Measurements from ENCODE around the gene LRP5. TPM values are rescaled to one million over a fixed set of nuclear protein-coding genes. Genes with fewer than 3 reads are reported as not detected.

The LRP5 gene
- total RNA-seq, 1 experiment from 2014 or later = 55.2 TPM

GRCh38 chr11:68317147-68317785 is 4.9 kb downstream of the LRP5 start:
- Histone ChIP-seq H3K4me3 (replicated peaks in 1 of 2; ENCODE audit: low read depth in 1 of 2, low read length in 2 of 2) (no peak overlapping the region), H3K27me3 (ENCODE audit: insufficient read depth, low read length) (no peaks in the 10 kb centered on the region), H2AFZ (ENCODE audit: low read depth, low read length, poor library complexity, severe bottlenecking) (no peak overlapping the region), H3K4me2 (ENCODE audit: low read length) (peak overlapping the region; percentile 25; the same call in 1 of the 2 replicates), H3K9me2 (ENCODE audit: insufficient read depth) (no peaks in the 10 kb centered on the region), H4K20me1 (ENCODE audit: insufficient read depth) (no peaks in the 10 kb centered on the region), H3K4me1 (ENCODE audit: control insufficient read depth in 1 of 2, insufficient read depth in 2 of 2, low read length in 2 of 2) (peaks cover 44 to 59% of the 10 kb centered on the region in 2 experiments), H3K9me3 (ENCODE audit: control insufficient read depth in 1 of 2, insufficient read depth in 1 of 2, low read depth in 1 of 2, low read length in 2 of 2) (no peaks in the 10 kb centered on the region), H3K79me2 (ENCODE audit: insufficient read depth, low read length) (peaks cover 93% of the 10 kb centered on the region), H3K36me3 (ENCODE audit: control insufficient read depth in 1 of 2, insufficient read depth in 2 of 2, low read length in 2 of 2) (no peaks in the 10 kb centered on the region), H3K27ac (ENCODE audit: low read depth, low read length) (peak overlapping the region; percentile 33; the same call in 1 of the 2 replicates), H3K9ac (ENCODE audit: low read length) (no peak overlapping the region)
- intact Hi-C loops (cut with micrococcal nuclease) = loop anchor here (10.0 kb wide), 1 partner anchor 68 kb away; no protein-coding TSS in a partner anchor
- no peak for ATAC-seq
- no peak for DNase-seq (ENCODE audit: low read depth, low spot score)
- CTCF ChIA-PET = no interaction called here
- RAD21 ChIA-PET (ENCODE audit: low non-redundant PET in 1 of 2, low total read pairs in 2 of 2, uncharacterized antibody in 2 of 2, unreplicated experiment in 2 of 2) = no interaction called here
- no peak for TF ChIP-seq ZNF274 (IDR thresholded peaks at IDR 0.05; ENCODE audit: low read depth, low read length)
- TF ChIP-seq EGR1 (IDR thresholded peaks at IDR 0.05; ENCODE audit: low read depth) = no peak
- TF ChIP-seq, protein P1, sequence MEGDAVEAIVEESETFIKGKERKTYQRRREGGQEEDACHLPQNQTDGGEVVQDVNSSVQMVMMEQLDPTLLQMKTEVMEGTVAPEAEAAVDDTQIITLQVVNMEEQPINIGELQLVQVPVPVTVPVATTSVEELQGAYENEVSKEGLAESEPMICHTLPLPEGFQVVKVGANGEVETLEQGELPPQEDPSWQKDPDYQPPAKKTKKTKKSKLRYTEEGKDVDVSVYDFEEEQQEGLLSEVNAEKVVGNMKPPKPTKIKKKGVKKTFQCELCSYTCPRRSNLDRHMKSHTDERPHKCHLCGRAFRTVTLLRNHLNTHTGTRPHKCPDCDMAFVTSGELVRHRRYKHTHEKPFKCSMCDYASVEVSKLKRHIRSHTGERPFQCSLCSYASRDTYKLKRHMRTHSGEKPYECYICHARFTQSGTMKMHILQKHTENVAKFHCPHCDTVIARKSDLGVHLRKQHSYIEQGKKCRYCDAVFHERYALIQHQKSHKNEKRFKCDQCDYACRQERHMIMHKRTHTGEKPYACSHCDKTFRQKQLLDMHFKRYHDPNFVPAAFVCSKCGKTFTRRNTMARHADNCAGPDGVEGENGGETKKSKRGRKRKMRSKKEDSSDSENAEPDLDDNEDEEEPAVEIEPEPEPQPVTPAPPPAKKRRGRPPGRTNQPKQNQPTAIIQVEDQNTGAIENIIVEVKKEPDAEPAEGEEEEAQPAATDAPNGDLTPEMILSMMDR (IDR thresholded peaks at IDR 0.05 in 2 of 3, conservative IDR thresholded peaks at IDR 0.05 in 1 of 3; ENCODE audit: borderline replicate concordance in 1 of 3, insufficient read depth in 1 of 3, low read depth in 2 of 3, low read length in 2 of 3) = no peak
- no peak for TF ChIP-seq TCF7L2 (IDR thresholded peaks at IDR 0.05; ENCODE audit: borderline replicate concordance, extremely low read depth, insufficient read depth, insufficient read length)
- TF ChIP-seq SP1 (IDR thresholded peaks at IDR 0.05; ENCODE audit: low read depth) = no peak
- no peak for TF ChIP-seq CBX3 (IDR thresholded peaks at IDR 0.05; ENCODE audit: low read depth)
- TF ChIP-seq, protein P2, sequence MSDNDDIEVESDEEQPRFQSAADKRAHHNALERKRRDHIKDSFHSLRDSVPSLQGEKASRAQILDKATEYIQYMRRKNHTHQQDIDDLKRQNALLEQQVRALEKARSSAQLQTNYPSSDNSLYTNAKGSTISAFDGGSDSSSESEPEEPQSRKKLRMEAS (IDR thresholded peaks at IDR 0.05) = no peak
- TF ChIP-seq RAD21 (IDR thresholded peaks at IDR 0.05; ENCODE audit: low read depth) = no peak
- no peak for TF ChIP-seq ATF3 (IDR thresholded peaks at IDR 0.05)
- no peak for TF ChIP-seq POLR2AphosphoS5 (IDR thresholded peaks at IDR 0.05; ENCODE audit: low read depth, low read length)
- TF ChIP-seq, protein P3, sequence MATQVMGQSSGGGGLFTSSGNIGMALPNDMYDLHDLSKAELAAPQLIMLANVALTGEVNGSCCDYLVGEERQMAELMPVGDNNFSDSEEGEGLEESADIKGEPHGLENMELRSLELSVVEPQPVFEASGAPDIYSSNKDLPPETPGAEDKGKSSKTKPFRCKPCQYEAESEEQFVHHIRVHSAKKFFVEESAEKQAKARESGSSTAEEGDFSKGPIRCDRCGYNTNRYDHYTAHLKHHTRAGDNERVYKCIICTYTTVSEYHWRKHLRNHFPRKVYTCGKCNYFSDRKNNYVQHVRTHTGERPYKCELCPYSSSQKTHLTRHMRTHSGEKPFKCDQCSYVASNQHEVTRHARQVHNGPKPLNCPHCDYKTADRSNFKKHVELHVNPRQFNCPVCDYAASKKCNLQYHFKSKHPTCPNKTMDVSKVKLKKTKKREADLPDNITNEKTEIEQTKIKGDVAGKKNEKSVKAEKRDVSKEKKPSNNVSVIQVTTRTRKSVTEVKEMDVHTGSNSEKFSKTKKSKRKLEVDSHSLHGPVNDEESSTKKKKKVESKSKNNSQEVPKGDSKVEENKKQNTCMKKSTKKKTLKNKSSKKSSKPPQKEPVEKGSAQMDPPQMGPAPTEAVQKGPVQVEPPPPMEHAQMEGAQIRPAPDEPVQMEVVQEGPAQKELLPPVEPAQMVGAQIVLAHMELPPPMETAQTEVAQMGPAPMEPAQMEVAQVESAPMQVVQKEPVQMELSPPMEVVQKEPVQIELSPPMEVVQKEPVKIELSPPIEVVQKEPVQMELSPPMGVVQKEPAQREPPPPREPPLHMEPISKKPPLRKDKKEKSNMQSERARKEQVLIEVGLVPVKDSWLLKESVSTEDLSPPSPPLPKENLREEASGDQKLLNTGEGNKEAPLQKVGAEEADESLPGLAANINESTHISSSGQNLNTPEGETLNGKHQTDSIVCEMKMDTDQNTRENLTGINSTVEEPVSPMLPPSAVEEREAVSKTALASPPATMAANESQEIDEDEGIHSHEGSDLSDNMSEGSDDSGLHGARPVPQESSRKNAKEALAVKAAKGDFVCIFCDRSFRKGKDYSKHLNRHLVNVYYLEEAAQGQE (IDR thresholded peaks at IDR 0.05; ENCODE audit: low read depth) = no peak
- BruUV-seq (replicated peaks) = no TSS peak
- POLR2A ChIA-PET = no interaction called here

Measured in HCT116 (cell line).